Left hindlimb (tissue), 1 donor: ENCODE results near the gene RAB11FIP3.
A peak's percentile ranks its signal among the peaks of the same experiment; 100 is the strongest.

Experiments used
- DNase-seq: peaks from one replicate; pipeline ENCODE4 v3.0.0-alpha.2; 2018

RAB11FIP3 gene

DNA sequence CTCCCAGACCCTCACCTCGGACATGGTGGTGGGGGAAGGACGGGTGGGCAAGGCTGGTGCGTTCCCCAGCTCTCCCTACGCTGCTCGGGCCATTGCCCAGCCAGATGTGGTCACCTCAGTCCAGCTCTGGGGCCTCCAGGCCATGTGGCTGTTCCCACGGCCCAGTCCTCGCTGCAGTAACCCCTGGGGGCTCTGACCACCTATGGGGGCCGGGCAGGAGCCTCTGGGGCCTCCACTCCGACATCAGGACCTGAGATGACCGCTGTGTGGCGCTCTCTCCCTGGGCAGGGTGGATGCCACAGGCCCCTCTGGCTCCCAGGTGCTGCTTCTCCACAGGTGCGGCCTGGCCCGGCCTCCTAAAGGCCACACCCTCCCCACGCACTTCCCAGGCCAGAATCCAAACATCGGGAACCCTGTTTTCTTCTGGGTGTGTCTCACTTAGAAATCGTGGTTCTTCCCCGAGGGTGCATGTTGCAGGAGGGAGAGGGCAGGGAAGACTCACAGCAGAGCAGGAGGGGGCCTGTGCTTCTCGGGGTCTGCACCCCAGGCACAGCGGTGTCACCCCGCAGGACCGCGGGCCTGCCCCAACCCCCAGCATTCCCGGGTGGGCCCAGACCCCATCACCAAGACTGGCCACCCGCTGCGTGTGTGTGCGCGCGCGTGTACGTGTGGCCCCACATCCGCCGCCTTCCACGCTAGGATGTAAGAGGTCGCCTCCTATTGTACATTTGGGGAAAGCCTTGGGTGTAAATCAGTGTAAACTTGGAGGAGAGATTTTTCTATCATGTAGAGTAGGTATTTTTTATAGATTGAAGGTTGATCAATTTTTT lies 96.1 kb downstream of the RAB11FIP3 start:
- DNase-seq, result no peak

DNA sequence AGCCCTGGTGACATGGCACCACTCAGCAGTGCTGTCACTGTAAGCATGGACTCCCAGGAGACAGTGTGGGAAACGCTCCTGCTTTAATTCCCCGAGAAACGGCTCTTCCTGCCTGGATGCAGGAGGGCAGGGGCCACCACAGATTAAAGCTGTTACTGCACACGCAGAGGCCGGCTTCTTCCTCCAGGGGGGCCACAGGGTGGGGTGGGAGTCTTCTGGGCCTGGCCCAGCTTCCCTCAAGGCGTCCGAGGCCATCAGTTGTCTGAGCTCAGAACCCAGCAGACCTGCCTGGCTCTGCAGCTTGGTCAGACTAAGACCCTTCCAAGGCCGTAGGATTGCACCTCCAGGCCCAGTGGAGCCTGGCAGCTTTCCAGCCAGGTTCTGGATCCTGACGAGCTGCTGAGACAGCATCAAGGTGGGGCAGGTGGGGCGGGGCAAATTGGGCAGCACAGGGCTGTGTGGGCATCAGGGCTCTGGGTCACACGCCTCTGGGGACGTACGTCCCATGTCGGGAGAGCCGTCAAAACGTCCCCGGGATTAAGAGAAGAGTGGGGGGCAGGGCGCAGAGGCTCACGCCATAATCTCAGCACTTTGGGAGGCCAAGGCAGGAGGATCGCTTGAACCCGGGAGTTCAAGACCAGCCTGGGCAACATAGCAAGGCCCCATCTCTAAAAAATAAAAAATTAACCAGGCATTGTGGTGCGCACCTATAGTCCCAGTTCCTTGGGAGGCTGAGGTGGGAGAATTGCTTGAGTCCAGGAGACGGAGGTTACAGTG lies 97.1 kb downstream of the RAB11FIP3 start:
- no peak for DNase-seq

DNA sequence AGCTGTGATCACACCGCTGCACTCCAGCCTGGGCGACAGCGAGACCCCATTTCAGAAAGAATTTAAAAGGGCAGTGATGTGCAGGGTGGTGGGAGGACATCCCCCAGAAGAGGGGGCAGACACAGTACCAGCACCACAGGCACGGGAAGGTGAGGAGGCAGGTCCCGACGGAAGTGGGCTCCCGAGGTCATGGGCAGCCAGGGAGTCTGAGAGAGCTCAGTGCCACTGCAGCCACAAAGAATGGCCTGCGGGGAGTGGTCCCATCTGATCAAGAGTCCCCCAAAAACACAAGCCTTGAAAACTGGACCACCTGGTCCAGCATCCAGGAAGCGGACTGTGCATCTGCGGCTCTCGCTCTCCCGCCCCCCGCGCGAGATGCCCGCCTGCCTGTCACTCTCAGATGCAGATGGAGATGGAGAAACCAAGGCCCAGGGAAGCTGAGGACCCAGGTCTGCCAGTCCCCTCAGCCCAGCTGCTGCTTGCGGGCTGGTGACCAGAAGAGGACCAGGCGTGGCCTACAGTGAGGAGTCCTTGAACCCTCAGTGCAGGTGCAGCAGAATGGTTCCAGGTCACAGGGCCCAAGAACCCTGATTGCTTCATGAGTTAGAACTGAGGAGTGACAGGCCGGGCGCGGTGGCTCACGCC lies 97.8 kb downstream of the RAB11FIP3 start:
- no peak for DNase-seq

DNA sequence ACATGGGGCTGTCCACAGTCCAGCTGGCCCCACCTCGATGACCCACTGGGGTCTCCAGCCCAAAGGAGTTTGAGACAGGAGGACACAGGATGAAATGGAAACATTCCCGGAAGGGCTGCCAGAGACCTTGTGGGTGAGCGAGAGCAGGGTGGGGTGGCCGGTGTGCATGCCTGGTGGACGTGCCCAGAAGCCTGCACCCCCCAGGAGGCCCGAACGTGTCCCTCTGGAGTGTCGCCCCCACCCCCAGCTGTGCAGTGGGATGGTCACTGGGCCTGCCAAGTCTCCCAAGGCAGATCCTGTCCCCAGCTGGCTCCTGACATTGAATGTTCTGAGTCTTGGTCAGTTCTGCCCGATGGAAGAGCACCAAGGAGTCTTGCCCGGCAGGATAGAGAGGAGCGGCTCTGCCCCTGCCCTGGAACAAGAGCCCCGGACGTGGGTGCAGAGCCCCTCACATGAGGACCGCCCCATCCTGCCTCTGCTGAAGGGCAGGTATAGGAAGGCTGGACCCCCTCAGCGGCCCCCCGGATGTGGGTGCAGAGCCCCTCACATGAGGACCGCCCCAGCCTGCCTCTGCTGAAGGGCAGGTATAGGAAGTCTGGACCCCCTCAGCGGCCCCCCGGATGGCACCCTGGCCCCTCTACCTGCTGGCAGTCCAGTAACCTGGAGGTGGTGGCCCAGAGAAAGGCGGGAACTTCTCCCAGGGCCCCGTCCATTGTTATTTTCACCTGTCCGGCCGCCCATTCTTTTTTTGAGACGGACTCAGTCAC lies 99.0 kb downstream of the RAB11FIP3 start:
- DNase-seq, result no peak

DNA sequence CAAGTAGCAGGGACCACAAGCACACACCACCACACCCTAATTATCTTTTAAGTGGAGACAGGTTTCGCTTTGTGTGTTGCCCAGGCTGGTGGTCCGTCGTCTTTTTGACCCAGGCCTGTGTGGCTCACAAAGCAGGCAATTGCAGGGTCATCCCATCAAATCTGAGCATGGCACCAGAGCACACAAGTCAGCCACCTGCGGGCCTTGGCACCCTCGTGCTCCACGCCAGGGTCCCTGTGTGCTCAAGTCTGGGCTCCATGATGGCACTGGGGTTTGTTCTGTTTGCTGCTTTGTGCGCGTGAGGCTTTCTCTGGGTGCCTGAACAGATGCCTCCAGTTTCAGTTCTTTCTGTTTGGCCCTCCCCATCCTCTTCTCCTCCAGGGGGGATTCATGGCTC lies 99.7 kb downstream of the RAB11FIP3 start:
- no peak for DNase-seq

DNA sequence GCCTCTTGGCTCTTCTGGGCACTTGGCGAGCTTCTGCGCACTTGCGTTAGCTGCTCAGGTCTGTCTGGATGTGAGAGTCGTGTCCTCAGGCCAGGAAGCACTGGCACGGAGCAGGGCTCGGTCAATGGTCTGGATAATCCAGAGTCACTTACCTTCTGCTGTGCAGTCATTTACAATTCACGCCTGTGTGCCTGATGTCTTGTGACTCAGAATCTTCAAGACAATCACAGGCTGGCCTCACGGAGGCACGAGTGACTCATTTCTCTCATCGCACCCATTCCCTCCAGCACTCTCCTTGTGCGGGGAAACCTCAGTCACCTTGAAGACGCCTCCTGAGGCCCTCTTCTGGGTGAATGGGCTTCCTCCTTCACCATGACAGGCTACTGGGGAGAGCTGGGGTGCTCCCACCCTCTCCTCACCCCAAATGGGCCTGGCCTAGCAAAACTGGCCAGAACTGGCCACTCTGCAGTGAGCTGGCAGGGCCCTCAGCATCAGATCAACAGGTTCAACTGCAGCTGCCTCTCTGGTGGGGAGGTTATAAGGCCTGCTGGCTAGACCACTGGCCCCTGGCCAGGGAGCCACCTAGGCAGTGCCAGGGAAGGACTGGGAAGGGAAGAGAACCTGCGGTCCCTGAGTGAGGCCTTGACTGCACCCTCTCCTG lies 100.2 kb downstream of the RAB11FIP3 start:
- DNase-seq, result no peak

DNA sequence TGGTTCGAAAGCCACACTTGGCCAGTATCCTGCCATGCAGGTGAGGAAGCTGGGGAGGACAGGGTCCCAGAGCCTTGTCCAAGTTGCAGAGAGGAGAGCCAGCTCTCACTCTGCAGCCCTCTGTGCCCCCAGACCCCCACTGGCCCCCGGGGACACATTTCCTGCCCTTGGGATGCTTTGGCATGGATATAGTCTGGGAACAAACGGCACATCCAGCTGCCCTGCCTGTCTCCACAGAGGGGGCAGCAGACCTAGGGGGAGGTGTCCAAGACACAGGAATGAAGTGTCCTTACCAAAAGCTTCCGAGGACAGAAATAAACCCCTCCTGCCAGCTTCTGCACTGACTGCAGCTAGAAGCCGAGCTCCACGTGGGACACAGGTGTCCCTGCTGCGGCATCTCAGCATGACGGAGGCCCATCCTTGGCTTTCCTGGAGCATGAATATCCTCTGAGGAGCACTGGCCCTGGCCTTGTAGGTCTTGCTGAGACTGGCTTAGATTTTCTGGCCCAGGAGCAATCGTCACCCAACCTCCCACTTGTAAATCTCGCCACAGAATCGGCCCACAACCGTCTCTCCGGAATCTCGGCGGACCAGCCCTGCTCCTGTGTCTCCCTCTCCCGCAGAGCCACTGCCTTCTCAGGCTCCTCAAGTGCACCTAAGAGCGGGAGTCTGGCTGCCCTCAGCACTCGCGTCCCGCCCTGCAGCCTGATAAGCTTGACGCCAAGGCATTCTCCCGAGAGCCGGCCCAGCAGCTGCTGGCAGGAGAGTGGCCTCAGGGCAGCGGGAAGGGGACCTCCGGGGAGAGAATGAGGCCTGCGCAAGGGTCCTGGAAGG lies 100.9 kb downstream of the RAB11FIP3 start:
- no peak for DNase-seq

DNA sequence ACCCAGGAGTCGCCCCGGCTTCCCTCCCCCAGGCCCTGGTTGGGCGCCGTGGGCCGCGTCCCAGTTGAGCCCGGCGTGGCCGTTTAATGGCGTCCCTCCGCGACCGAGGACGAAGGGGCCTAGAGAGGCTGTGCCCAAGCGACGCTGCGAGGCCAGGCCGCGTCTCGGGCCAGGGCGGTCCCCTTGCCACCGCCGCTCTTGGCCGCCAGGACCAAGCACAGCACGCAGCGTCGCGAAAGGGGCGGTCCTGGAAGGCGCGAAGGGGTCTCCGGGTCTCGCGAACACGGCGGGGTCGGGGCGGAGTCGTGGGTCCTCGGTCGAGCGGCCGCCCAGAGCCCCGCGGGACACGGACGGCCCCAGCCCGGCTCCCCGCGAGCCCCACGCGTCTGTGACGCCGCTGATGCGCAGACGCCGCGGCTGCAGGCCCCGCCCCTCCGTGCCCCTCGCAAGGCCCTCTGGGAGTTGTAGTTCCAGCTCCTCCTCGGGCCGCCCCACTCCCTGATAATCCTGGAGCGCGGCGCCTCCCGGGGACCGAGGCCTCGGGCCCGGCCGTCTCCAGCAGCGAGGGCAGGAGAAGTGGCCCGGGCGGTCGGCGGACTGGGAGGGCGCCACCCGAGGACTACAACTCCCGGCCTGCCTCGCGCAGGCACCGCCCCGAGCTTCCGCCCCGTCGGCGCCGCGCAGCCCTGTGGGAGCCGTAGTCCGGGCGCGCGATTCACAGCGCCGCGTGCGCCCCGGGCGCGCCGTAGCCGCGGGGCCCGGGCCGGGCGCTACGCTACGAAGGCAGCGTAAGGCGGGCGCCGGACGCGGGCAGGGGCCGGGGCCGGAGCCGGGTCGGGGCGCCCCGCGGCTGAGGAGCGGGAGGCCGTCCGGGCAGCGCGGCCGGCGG lies 101.8 kb downstream of the RAB11FIP3 start, which contains the start of gene CAPN15:
Gene CAPN15, plus strand, starts transcription at position 698 of the 889 bp plus-strand sequence. CDS start 19,127 bp downstream, outside the sequence.
- peak; percentile 92 for DNase-seq

DNA sequence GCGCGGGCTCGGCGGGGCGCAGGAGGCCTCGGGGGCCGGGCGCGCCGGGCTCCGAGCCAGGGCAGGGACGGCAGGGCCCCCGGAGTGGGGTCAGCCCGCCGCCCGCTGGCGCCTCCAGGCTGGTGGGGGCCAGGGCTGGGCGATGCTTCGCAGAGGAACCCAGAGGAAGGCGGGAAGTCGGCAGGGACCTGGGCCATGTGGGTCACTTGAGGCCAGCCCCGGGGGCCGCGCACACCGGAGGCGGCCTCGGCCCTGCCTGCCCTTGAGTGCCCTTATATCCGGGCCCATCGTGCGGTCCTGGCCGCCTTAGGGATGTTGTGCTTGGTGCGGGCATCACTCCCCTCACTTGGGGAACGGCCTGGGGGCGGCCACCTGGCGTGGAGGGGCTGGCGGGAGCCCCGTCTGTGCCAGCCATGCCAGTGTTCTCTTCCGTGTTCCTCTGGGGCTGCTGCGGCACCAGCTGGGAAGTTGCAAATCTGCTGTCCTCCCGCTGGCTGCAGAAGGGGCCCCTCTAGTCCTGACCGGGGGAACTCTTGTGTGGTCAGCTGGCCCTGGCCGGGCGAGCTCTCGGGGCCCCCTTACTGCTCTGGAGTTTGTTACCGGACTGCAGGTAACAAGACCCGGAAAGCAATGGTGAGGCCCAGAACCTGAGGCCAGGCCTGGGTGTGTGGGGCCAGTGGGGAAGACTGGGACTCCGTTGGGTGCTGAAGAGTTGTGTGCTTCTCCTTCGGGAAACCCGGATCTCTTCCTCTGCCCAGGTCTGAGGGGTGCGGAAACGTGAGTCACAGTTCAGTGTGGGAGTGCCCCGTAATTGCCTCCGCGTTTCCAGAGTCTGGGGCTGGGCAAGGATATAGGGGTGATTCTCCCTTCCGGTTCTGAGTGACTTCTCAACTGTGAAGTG lies 102.9 kb downstream of the RAB11FIP3 start:
- no peak for DNase-seq

DNA sequence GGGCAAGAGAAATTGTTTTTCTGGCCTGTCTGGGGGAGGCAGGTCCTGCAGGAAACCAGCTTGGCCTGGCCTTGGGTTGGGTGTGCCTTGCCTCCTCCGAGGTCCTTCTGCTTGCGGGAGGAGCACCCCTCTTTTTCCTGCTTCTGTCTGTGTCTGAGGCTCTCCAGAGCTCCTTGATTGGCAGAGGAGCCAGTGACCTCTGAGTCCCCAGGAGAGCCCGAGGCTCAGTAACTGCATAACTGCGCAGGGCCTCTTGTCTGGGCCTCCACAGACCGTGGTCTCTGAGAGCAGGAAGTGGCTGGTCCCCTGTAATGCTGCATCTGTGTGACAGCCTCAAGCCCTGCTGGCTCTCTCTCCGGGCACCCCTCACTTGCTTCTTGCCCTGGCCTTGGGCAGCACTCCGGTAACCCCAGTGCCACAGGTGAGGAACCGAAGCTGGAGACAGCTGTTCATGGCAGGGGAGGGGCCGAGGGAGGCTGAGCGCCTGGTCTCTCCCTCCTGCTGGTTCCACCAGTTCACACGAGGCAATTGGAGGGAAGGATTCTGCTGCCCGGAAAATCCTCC lies 103.6 kb downstream of the RAB11FIP3 start:
- DNase-seq, result no peak

DNA sequence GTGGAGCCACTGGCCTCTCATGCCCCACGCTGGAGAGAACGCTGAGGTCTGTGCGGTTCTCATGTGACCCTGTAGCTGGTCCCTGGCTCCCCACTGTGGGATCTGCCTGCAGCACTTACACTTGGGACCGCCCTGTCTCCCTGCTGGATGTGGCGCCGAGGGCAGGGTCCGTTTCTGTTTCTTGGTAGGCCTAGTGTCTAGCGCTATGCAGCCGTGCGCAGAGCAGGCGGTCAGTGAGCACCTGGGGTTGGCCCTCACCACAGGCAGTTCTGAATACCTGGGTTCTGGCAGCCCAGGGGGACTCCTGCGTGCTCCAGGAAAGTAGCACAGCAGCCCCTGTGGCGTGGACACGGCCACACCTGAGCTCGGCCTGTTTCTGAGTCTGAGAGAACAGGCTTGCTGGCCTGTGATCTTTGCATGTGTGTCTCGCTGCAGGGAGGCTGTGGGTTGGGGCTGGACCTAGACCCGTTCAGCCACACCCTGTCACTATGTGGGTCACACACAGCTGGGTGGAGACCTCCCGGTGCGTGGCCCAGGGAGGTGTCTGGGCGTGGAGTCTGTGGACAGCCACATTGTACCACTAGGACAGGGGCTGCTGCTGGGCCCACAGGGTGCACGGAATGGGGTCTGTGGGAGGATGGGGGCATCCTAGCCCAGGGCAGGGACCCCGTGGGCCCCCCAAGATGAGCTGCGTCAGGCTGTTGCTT lies 104.8 kb downstream of the RAB11FIP3 start:
- DNase-seq, result no peak

DNA sequence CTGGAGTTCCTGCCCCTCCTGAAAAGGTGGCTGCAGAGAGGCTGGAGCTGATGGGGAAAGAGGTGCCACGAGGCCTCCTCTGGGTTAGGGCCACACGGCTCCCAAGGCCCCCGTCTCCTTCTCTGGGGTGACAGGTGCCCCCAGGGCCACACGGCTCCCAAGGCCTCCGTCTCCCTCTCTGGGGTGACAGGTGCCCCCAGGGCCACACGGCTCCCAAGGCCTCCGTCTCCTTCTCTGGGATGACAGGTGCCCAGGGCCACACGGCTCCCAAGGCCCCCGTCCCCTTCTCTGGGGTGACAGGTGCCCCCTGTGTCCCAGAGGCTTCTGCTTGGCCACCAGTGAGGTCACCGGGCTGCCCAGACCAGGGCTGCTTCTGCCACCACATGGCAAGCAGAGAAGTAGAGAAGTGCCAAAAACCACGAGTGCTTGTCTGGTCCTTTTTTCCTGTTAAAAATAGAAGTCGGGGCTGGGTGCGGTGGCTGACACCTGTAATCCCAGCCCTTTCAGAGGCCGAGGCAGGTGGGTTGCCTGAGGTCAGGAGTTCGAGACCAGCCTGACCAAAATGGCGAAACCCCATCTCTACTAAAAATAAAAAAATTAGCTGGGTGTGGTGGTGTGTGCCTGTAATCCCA lies 106.2 kb downstream of the RAB11FIP3 start:
- no peak for DNase-seq

DNA sequence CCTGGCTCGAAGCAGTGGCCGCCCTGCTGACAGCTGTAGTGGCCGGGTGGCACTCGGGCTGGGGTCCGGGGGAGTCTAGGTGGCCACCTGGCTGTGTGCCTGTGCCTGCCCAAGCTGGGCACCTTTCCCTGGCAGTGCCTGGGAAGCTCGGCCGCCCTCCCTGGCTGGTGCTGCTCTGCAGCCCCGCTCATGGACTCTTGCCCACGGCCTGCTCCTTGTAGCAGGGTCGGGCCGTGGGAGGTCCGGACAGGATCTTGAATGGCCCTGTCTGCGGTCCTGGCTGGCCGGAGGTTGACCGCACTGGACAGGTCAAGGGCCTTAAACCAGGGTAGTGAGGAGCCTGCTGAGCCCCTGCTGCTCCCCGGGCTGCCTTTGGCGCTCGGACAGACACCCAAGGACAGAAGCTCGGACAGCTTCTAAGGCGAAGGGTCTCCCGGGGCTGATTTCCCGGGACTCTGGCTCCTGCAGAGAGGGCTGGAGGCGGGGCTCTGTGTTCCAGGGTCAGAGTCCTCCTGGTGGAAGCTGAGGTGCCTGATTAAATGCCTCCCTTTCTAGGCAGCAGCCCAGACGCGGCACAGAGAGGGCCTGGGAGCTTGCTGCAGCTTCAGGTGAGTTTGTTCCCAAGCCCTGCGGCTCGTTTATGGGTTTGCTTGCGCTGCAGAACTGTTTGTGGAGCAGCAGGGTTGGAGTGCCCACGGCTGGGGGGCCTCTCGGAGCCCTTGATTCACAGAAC lies 108.1 kb downstream of the RAB11FIP3 start:
- DNase-seq, result no peak

DNA sequence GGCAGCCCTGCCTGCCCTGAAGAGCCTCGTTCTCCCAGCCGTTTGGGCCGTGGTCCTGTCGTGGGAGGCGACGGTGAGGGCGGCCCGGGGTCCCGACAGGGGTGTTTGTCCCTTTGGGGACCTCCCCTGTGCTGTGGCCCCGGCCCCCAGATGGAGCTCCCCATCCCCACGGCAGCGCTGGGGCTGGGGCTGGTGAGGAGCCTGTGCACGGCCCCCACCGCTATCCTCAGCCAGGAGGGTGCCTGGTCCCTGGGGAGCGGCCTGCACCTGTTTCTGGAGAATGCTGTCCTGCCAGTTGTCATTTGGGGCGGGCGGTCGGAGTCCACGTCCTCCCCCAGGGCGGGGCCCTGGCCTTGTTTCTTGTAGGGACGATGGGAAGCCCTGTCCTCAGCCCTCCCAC lies 108.7 kb downstream of the RAB11FIP3 start:
- no peak for DNase-seq

DNA sequence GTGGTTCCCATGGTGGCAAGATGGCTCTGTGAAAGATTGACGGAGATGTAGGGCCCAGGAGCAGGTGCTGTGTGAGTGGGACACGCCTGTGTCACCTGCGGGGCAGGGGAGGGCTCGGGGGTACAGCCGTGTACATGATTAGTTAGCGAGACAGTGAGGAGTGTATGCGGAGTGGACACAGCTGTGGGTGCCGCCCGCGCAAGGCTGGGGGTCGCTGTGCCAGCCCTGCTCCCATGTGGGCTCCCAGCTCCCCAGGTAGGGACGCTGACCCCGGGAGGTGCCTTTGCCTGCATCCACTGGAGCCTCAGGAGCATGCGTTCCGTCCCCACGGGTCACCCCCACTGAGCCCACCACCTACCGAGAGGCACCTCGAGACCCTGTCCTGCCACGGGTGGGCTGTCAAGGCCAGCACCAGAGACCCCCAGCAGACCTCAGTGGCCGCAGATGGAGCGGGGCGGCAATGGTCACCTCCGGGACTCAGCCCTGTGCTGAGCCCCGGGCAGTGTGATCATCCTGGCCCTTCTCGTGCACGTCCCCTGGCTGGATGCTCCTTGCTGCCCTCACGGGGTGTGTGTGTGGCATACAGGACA lies 109.5 kb downstream of the RAB11FIP3 start:
- no peak for DNase-seq
